ENCODE results near the gene PITPNM3. TPM values are rescaled to one million over a fixed set of nuclear protein-coding genes. Genes with fewer than 3 reads are reported as not detected.

PITPNM3 gene
- total RNA-seq, 2 donors from 2014 or later: 1.3 to 3.4 TPM

- H3K4me3 ChIP-seq: no peak overlapping the region
- H3K9me3 ChIP-seq: no peaks in the 10 kb centered on the region
- WGBS, 2 donors: 67 to 87% methylated on average over 6 to 10 of the region's 10 CpGs
- intact Hi-C loops (cut with DNase I): no loop called here
- H3K36me3 ChIP-seq (replicated peaks in 1 of 2; ENCODE audit: insufficient read depth in 1 of 2, low read depth in 2 of 2): no peaks in the 10 kb centered on the region
- TF ChIP-seq CTCF (IDR thresholded peaks at IDR 0.05) (no peak), POLR2A (IDR thresholded peaks at IDR 0.05) (no peak)
- no peaks in the 10 kb centered on the region for H3K4me1 ChIP-seq
- H3K27me3 ChIP-seq: no peaks in the 10 kb centered on the region
- DNase-seq: no peak
- H3K27ac ChIP-seq: no peak overlapping the region
- no peak for ATAC-seq
These were observed 10.2 kb downstream of the PITPNM3 start for GRCh38 chr17:6546069-6546718.

DNA sequence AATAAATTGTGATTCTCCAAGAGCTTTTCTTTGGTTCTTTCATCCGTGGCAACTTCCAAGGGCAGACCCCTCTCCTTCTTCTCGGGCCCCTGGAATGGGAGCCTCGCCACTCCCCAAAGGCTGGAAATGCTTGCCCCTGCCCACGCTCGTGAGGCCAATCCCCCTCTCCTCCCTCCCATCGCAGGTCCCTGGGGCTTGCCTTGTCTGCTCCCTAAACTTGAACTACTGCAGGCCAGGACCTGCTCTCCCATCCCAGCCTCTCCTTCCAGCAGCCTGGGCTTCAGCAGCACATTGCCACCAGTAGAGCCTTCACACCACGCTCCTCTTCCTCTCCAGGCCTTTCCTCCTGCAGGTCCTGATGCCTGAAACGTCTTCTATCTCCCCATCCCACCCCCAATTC, 11.1 kb downstream of the PITPNM3 start:
- no peaks in the 10 kb centered on the region for H3K9me3 ChIP-seq
- ATAC-seq: no peak
- intact Hi-C loops (cut with DNase I): no loop called here
- no peak overlapping the region for H3K27ac ChIP-seq
- H3K4me3 ChIP-seq: no peak overlapping the region
- no peaks in the 10 kb centered on the region for H3K4me1 ChIP-seq
- TF ChIP-seq POLR2A (IDR thresholded peaks at IDR 0.05): no peak
- no peak for TF ChIP-seq CTCF (IDR thresholded peaks at IDR 0.05)
- no peaks in the 10 kb centered on the region for H3K27me3 ChIP-seq
- DNase-seq: no peak
- WGBS, 2 donors: 73 to 74% methylated on average over 8 of the region's 8 CpGs
- H3K36me3 ChIP-seq (replicated peaks in 1 of 2; ENCODE audit: insufficient read depth in 1 of 2, low read depth in 2 of 2): no peaks in the 10 kb centered on the region

DNA sequence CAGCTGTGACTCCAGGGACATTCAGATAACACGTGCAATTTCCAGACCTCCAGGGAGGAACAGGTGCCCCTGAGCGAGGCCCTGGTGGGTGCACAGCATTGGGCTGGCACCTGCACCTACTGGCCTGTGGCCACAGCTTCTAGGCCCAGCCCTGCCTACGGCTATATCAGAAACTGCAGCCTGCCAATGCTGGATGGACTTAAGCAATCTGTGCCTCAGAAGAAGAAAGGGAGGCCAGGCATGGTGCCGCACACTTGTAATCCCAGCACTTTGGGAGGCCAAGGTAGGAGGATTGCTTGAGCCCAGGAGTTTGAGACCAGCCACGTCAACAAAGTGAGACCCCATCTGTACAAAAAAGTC, 12.4 kb downstream of the PITPNM3 start:
- H3K27ac ChIP-seq: no peak overlapping the region
- H3K9me3 ChIP-seq: no peaks in the 10 kb centered on the region
- no peak for DNase-seq
- H3K27me3 ChIP-seq: no peaks in the 10 kb centered on the region
- WGBS, 2 donors: 76 to 77% methylated on average over 3 to 4 of the region's 5 CpGs
- no peaks in the 10 kb centered on the region for H3K36me3 ChIP-seq (replicated peaks in 1 of 2; ENCODE audit: insufficient read depth in 1 of 2, low read depth in 2 of 2)
- ATAC-seq: no peak
- intact Hi-C loops (cut with DNase I): no loop called here
- TF ChIP-seq POLR2A (IDR thresholded peaks at IDR 0.05) (no peak), CTCF (IDR thresholded peaks at IDR 0.05) (no peak)
- no peaks in the 10 kb centered on the region for H3K4me1 ChIP-seq
- no peak overlapping the region for H3K4me3 ChIP-seq

DNA sequence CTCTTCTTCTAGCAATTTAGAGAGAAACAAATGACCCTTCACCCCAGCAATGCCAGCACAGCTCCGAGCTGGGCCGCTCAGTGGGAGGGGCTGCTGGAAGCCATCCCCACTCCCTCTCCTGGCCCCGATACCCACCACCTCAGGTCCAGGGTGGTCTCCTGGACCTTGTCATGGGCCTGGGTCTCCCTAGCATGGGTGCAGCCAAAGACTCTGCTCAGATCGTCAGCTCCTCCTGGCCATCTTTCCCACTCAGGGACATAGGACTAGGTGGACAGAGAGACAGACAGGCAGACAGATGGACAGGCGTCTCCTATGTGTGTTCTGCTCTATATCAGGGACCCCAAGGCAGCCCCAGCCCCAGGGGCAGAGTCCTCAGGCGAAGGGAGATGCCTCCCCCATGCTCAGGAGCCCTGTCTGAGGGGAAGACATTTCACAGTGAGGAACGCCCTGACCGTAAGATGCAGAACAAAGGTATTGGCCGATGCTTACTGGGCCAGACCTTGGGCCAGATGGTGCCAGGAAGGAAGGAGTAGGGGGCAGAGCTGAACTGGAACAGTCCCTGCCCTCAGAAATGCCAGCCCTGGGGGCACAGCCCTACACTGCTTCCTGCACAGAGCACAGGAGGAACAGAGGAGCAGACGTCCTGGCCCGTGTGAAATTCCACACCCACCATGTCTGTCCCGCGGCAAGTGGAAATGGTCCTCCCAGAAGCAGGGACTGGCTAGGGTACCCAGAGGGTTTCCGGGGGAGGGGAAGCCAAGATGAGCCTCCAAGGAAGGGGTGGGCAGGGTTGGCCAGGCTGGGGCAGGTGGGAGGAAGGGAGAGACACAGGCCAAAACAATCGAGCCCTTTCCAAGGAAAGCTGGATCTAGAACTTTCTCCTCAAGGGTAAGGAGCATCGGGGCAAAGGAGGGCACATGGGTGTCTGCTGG, 13.0 kb downstream of the PITPNM3 start:
- intact Hi-C loops (cut with DNase I): no loop called here
- no peaks in the 10 kb centered on the region for H3K36me3 ChIP-seq (replicated peaks in 1 of 2; ENCODE audit: insufficient read depth in 1 of 2, low read depth in 2 of 2)
- no peak for ATAC-seq
- no peak overlapping the region for H3K4me3 ChIP-seq
- no peak for DNase-seq
- no peaks in the 10 kb centered on the region for H3K9me3 ChIP-seq
- no peak for TF ChIP-seq POLR2A (IDR thresholded peaks at IDR 0.05)
- no peak for TF ChIP-seq CTCF (IDR thresholded peaks at IDR 0.05)
- no peaks in the 10 kb centered on the region for H3K4me1 ChIP-seq
- H3K27me3 ChIP-seq: no peaks in the 10 kb centered on the region
- WGBS, 2 donors: 83 to 84% methylated on average over 12 to 16 of the region's 16 CpGs
- no peak overlapping the region for H3K27ac ChIP-seq
